Pancreas (tissue), 10 donors: ENCODE data around the gene CD99L2. TPM values are rescaled to one million over a fixed set of nuclear protein-coding genes. Genes with fewer than 3 reads are reported as not detected.

Source experiments
- ATAC-seq, 4 donors: fragments of 200-7000 bp; cut with Tn5 transposase; one replicate each; pipeline versions ENCODE4 v1.8.0 to v1.9.1; 2020; ENCODE audit warnings: mild to moderate bottlenecking in 4 of 4, moderate library complexity in 4 of 4
- DNase-seq, 6 donors: peaks; one replicate each; pipeline ENCODE4 v3.0.0-alpha.2; 2020
- FAIRE-seq: peaks from 2 replicates; lab custom pipeline; 2012; peaks lifted over from hg19 to GRCh38; lab: Jason Lieb, UNC
- H3K27ac ChIP-seq, 4 donors: fragments of 200-600 bp; sonication (generic); 1 replicate in 3 of 4; 2 replicates in 1 of 4; pipeline versions ENCODE4 v1.5.0 to v1.8.0; 2020
- H3K27me3 ChIP-seq, 4 donors: fragments of 200-600 bp; one replicate each; pipeline ENCODE4 v1.8.0; 2021
- H3K36me3 ChIP-seq, 3 donors: fragments of 200-600 bp; sonication (generic) in 1 of 3; one replicate each; pipeline versions ENCODE4 v1.5.0 to v1.8.0; 2020 to 2021
- H3K4me1 ChIP-seq, 3 donors: fragments of 200-600 bp; one replicate each; pipeline ENCODE4 v1.8.0; 2021
- H3K4me3 ChIP-seq, 4 donors: fragments of 200-600 bp; sonication (generic) in 2 of 4; one replicate each; pipeline versions ENCODE4 v1.5.0 to v1.8.0; 2020 to 2021
- H3K9me3 ChIP-seq, 4 donors: fragments of 200-600 bp; one replicate each; pipeline ENCODE4 v1.8.0; 2021
- CTCF ChIP-seq, 4 donors: fragments of 200-600 bp; sonication (generic) in 3 of 4; IDR thresholded peaks; one replicate each; pipeline versions ENCODE4 v1.5.0 to v1.8.0; 2021; ENCODE audit warnings: antibody characterized with exemption in 4 of 4
- WGBS, 2 donors: extraction: QIAGEN DNeasy Blood & Tissue Kit; methylation state at CpG; one replicate each; pipeline ENCODE4 v1.1.7; 2013; 5-methylcytosine and 5-hydroxymethylcytosine counted together
- intact Hi-C, 3 donors: fragments of 100-400 bp; cut with DNase I; formaldehyde crosslinking; loops; one replicate each; pipeline versions ENCODE4 v1.11.1 to v1.14.2; 2022
- polyA plus RNA-seq, 2 donors: library from polyadenylated mRNA; stranded (reverse); fragments of 200-250 nt; gene quantifications; one replicate each; pipeline ENCODE4 v1.2.3, GENCODE V29; 2013
- total RNA-seq, 6 donors: library from RNA; stranded (reverse); fragmentation: NEBNext Ultra II Directional in 4 of 6; extraction: Animal tissue kit (Norgen Biotek cat#: 25700) in 4 of 6; gene quantifications; one replicate each; pipeline versions ENCODE4 v1.2.1 to v1.2.4, GENCODE V29; 2021 to 2023
- donor health status: healthy with polysubstance abuse.
- donor health status: DM: no; HTN: no; CAD: no; lungs with moderate emphysema.
- donor health status: DM: no; HTN: no; CAD: no.
- donor health status: control.
- donor health status: control.
- donor health status: Bipolar disorder and iron deficiency.
- donor health status: DM: yes; HTN: yes; CAD: no.
- donor health status: DM: no; HTN: no; CAD: no.
- donor health status: DM: no; HTN: no; CAD: no.
- donor health status: DM: yes; HTN: yes; CAD: no.

The CD99L2 gene
- total and polyA plus RNA-seq, 8 donors: 10.4 to 25.1 (median 16.2) TPM

- intact Hi-C loops: loop anchor here in 1 of 3 donors (10.0 kb wide), 1 partner anchor 325 kb away; no protein-coding TSS in a partner anchor
- Histone ChIP-seq H3K27me3 (no peaks in the 10 kb centered on the region), H3K27ac (no peak overlapping the region), H3K4me3 (no peak overlapping the region), H3K4me1 (no peaks in the 10 kb centered on the region), H3K9me3 (no peaks in the 10 kb centered on the region), H3K36me3 (no peaks in the 10 kb centered on the region)
- ATAC-seq (no peak), FAIRE-seq (no peak), DNase-seq (no peak)
- 75 to 95% methylated on average over 22 of the region's 22 CpGs for WGBS, 2 donors
- no peak for TF ChIP-seq CTCF (IDR thresholded peaks at IDR 0.05)
Measured at GRCh38 chrX:150759568-150760416, 138.7 kb downstream of the CD99L2 start.

GRCh38 chrX:150757371-150757770, 141.1 kb downstream of the CD99L2 start:
- no peak overlapping the region for H3K4me3 ChIP-seq
- no peaks in the 10 kb centered on the region for H3K4me1 ChIP-seq
- ATAC-seq (no peak), FAIRE-seq (no peak), DNase-seq (no peak)
- H3K27ac ChIP-seq: no peak overlapping the region
- no peak for TF ChIP-seq CTCF (IDR thresholded peaks at IDR 0.05)
- no peaks in the 10 kb centered on the region for H3K9me3 ChIP-seq
- H3K27me3 ChIP-seq: no peaks in the 10 kb centered on the region
- 69 to 92% methylated on average over 5 of the region's 5 CpGs for WGBS, 2 donors
- H3K36me3 ChIP-seq: no peaks in the 10 kb centered on the region
- intact Hi-C loops: no loop called here

GRCh38 chrX:150753968-150754367, 144.5 kb downstream of the CD99L2 start:
- no peaks in the 10 kb centered on the region for H3K9me3 ChIP-seq
- intact Hi-C loops: no loop called here
- H3K27me3 ChIP-seq: no peaks in the 10 kb centered on the region
- no peaks in the 10 kb centered on the region for H3K4me1 ChIP-seq
- no peak for TF ChIP-seq CTCF (IDR thresholded peaks at IDR 0.05)
- DNase-seq (no peak), ATAC-seq (no peak), FAIRE-seq (no peak)
- no peaks in the 10 kb centered on the region for H3K36me3 ChIP-seq
- H3K27ac ChIP-seq: no peak overlapping the region
- H3K4me3 ChIP-seq: no peak overlapping the region
- 83 to 90% methylated on average over 4 of the region's 4 CpGs for WGBS, 2 donors

- FAIRE-seq (no peak), ATAC-seq (no peak), DNase-seq (no peak)
- H3K4me3 ChIP-seq: no peak overlapping the region
- H3K27me3 ChIP-seq: no peaks in the 10 kb centered on the region
- intact Hi-C loops: no loop called here
- 73 to 88% methylated on average over 4 of the region's 4 CpGs for WGBS, 2 donors
- TF ChIP-seq CTCF (IDR thresholded peaks at IDR 0.05): no peak
- no peak overlapping the region for H3K27ac ChIP-seq
- no peaks in the 10 kb centered on the region for H3K4me1 ChIP-seq
- no peaks in the 10 kb centered on the region for H3K9me3 ChIP-seq
- H3K36me3 ChIP-seq: no peaks in the 10 kb centered on the region
Measured at GRCh38 chrX:150753357-150753756, 145.1 kb downstream of the CD99L2 start.

GRCh38 chrX:150752124-150752523, 146.3 kb downstream of the CD99L2 start:
- Histone ChIP-seq H3K27me3 (no peaks in the 10 kb centered on the region), H3K9me3 (no peaks in the 10 kb centered on the region), H3K4me3 (no peak overlapping the region), H3K36me3 (no peaks in the 10 kb centered on the region), H3K4me1 (no peaks in the 10 kb centered on the region), H3K27ac (no peak overlapping the region)
- DNase-seq: no peak
- ATAC-seq: no peak
- intact Hi-C loops: no loop called here
- TF ChIP-seq CTCF (IDR thresholded peaks at IDR 0.05): no peak
- no peak for FAIRE-seq
- WGBS, 2 donors: 83 to 95% methylated on average over 3 of the region's 3 CpGs
